Measurements from ENCODE around the gene ABI3BP.

The ABI3BP gene

GRCh38 chr3:100720426-100720825, 272.8 kb downstream of the ABI3BP start:
- no peak for DNase-seq (ENCODE audit: low spot score)

GRCh38 chr3:100719136-100719535, 274.1 kb downstream of the ABI3BP start:
- no peak for DNase-seq (ENCODE audit: low spot score)

- DNase-seq (ENCODE audit: low spot score) = no peak
Observed at GRCh38 chr3:100717637-100718487, 275.4 kb downstream of the ABI3BP start.

- no peak for DNase-seq (ENCODE audit: low spot score)
Observed at GRCh38 chr3:100717063-100717462, 276.2 kb downstream of the ABI3BP start.

- DNase-seq (ENCODE audit: low spot score) = no peak
Observed at GRCh38 chr3:100715176-100715575, 278.0 kb downstream of the ABI3BP start.

GRCh38 chr3:100710261-100710968, 282.8 kb downstream of the ABI3BP start:
- DNase-seq (ENCODE audit: low spot score) = peak; percentile 68

GRCh38 chr3:100709842-100710260, 283.4 kb downstream of the ABI3BP start:
- DNase-seq (ENCODE audit: low spot score) = peak; percentile 31

GRCh38 chr3:100708989-100709841, 284.0 kb downstream of the ABI3BP start, which contains the start of gene TFG:
TFG (plus strand) TSS chr3:100709494; CDS start chr3:100713686, 4,192 bp downstream.
- DNase-seq (ENCODE audit: low spot score) = peak; percentile 100

GRCh38 chr3:100708644-100708988, 284.6 kb downstream of the ABI3BP start:
- DNase-seq (ENCODE audit: low spot score) = no peak

GRCh38 chr3:100706365-100706764, 286.9 kb downstream of the ABI3BP start:
- DNase-seq (ENCODE audit: low spot score) = no peak

GRCh38 chr3:100703865-100704264, 289.4 kb downstream of the ABI3BP start:
- DNase-seq (ENCODE audit: low spot score) = no peak

- no peak for DNase-seq (ENCODE audit: low spot score)
Observed at GRCh38 chr3:100702980-100703345, 290.3 kb downstream of the ABI3BP start.

- no peak for DNase-seq (ENCODE audit: low spot score)
Observed at GRCh38 chr3:100702082-100702979, 290.9 kb downstream of the ABI3BP start.

GRCh38 chr3:100700708-100701107, 292.5 kb downstream of the ABI3BP start:
- DNase-seq (ENCODE audit: low spot score) = no peak

All from AG20443 (cell line).